HepG2 (cell line): ENCODE data around the gene RRP36. TPM values are rescaled to one million over a fixed set of nuclear protein-coding genes. Genes with fewer than 3 reads are reported as not detected.
A peak's percentile ranks its signal among the peaks of the same experiment; 100 is the strongest.

Source experiments
- DMAP1 ChIP-seq: IDR thresholded peaks from 2 replicates; pipeline ENCODE4 v1.6.1; 2016
- FLYWCH1 ChIP-seq: sonication (generic); formaldehyde crosslinking; IDR thresholded peaks from 2 replicates; pipeline ENCODE4 v1.8.1; 2023; ENCODE audit warnings: mild to moderate bottlenecking, missing genetic modification reagents
- HNF4A ChIP-seq: sonication (generic); formaldehyde crosslinking; IDR thresholded peaks from 2 replicates; pipeline ENCODE4 v1.4.0; 2020; ENCODE audit warnings: missing genetic modification reagents
- KLF11 ChIP-seq: IDR thresholded peaks from 2 replicates; pipeline ENCODE4 v1.6.1; 2016; ENCODE audit warnings: missing compliant biosample characterization
- KMT2B ChIP-seq: IDR thresholded peaks from 2 replicates; pipeline ENCODE4 v1.6.1; 2016; ENCODE audit warnings: missing genetic modification reagents, missing compliant biosample characterization
- PAXIP1 ChIP-seq: sonication (generic); formaldehyde crosslinking; conservative IDR thresholded peaks from 2 replicates; pipeline ENCODE4 v1.4.0; 2020; ENCODE audit warnings: mild to moderate bottlenecking, missing genetic modification reagents, moderate library complexity
- RAD51 ChIP-seq: fragments of 450-650 bp; IDR thresholded peaks from 2 replicates; pipeline ENCODE4 v1.6.1; 2016; ENCODE audit warnings: borderline replicate concordance
- RNF219 ChIP-seq: sonication (generic); formaldehyde crosslinking; IDR thresholded peaks from 2 replicates; pipeline ENCODE4 v1.5.0; 2020; ENCODE audit warnings: mild to moderate bottlenecking, missing genetic modification reagents
- TERF1 ChIP-seq: sonication (generic); formaldehyde crosslinking; IDR thresholded peaks from 2 replicates; pipeline ENCODE4 v1.8.0; 2022; ENCODE audit warnings: mild to moderate bottlenecking, missing genetic modification reagents, moderate library complexity
- TIGD3 ChIP-seq: sonication (generic); formaldehyde crosslinking; IDR thresholded peaks from 2 replicates; pipeline ENCODE4 v1.5.1; 2020; ENCODE audit warnings: mild to moderate bottlenecking, missing genetic modification reagents, borderline replicate concordance
- TOE1 ChIP-seq: sonication (generic); formaldehyde crosslinking; IDR thresholded peaks from 2 replicates; pipeline ENCODE4 v1.4.0; 2020; ENCODE audit warnings: mild to moderate bottlenecking, missing genetic modification reagents
- ZBTB8A ChIP-seq: sonication (generic); formaldehyde crosslinking; IDR thresholded peaks from 2 replicates; pipeline ENCODE4 v1.4.0; 2020; ENCODE audit warnings: mild to moderate bottlenecking, low read depth, missing genetic modification reagents, borderline replicate concordance
- ZFAT ChIP-seq: sonication (generic); formaldehyde crosslinking; conservative IDR thresholded peaks from 2 replicates; pipeline ENCODE4 v1.8.1; 2023; ENCODE audit warnings: missing genetic modification reagents, inconsistent platforms
- ZNF253 ChIP-seq: sonication (generic); formaldehyde crosslinking; IDR thresholded peaks from 2 replicates; pipeline ENCODE4 v1.8.0; 2022; ENCODE audit warnings: mild to moderate bottlenecking, missing genetic modification reagents, borderline replicate concordance
- ZNF33B ChIP-seq: sonication (generic); formaldehyde crosslinking; IDR thresholded peaks from 2 replicates; pipeline ENCODE4 v1.5.1; 2020; ENCODE audit warnings: mild to moderate bottlenecking, missing genetic modification reagents
- ZNF451 ChIP-seq: sonication (generic); formaldehyde crosslinking; IDR thresholded peaks from 2 replicates; pipeline ENCODE4 v1.5.0; 2020; ENCODE audit warnings: mild to moderate bottlenecking, missing genetic modification reagents
- ZNF704 ChIP-seq: sonication (generic); formaldehyde crosslinking; IDR thresholded peaks from 2 replicates; pipeline ENCODE4 v1.8.1; 2023; ENCODE audit warnings: mild to moderate bottlenecking, inconsistent platforms, moderate library complexity, missing genetic modification reagents, borderline replicate concordance
- ZNF713 ChIP-seq: sonication (generic); formaldehyde crosslinking; IDR thresholded peaks from 2 replicates; pipeline ENCODE4 v1.4.0; 2020; ENCODE audit warnings: mild to moderate bottlenecking, missing genetic modification reagents
- ZNF790 ChIP-seq: sonication (generic); formaldehyde crosslinking; IDR thresholded peaks from 2 replicates; pipeline ENCODE4 v1.8.0; 2022; ENCODE audit warnings: missing genetic modification reagents, mild to moderate bottlenecking, borderline replicate concordance
- ZNF83 ChIP-seq: sonication (generic); formaldehyde crosslinking; IDR thresholded peaks from 2 replicates; pipeline ENCODE4 v1.4.0; 2020; ENCODE audit warnings: missing genetic modification reagents, mild to moderate bottlenecking, borderline replicate concordance
- polyA plus RNA-seq, 8 experiments: library from polyadenylated mRNA; depleted of rRNA in 3 of 8; stranded (reverse) in 7 of 8; unstranded in 1 of 8; fragments of >200 nt; fragmentation: Illumina TruSeq in 4 of 8; extraction: Trizol in 4 of 8; gene quantifications; 2 replicates each; pipeline versions ENCODE4 v1.2.1 to v1.2.3, GENCODE V29; 2011 to 2016; ENCODE audit warnings: low read depth in 4 of 8, missing spikeins in 1 of 8, mixed read lengths in 1 of 8; ENCODE audit not compliant: insufficient read depth in 1 of 8
- total RNA-seq, 5 experiments: library from RNA; depleted of rRNA; stranded (reverse); fragments of >200 nt; fragmentation: Illumina TruSeq; extraction: Trizol; gene quantifications; 2 replicates each; pipeline ENCODE4 v1.2.3, GENCODE V29; 2016; ENCODE audit warnings: low read depth in 1 of 5

The RRP36 gene
- total and polyA plus RNA-seq, 2 of the 13 experiments (the other 11 are each of a cell fraction or from before 2014, with no cell fraction given): 29.5 to 144 TPM

GRCh38 chr6:43053545-43054205 lies 32.3 kb downstream of the RRP36 start, which contains the start of gene CUL7 (continued):
- peak; percentile 77 for TF ChIP-seq PAXIP1
- no peak for TF ChIP-seq ZNF33B (CRISPR knock-in tag)
- TF ChIP-seq KMT2B: peak; percentile 81
- TF ChIP-seq ZFAT (CRISPR knock-in tag): no peak
- TF ChIP-seq DMAP1 (CRISPR knock-in tag): peak; percentile 99
- no peak for TF ChIP-seq TIGD3 (CRISPR knock-in tag)
- no peak; the same call in 1 of the 2 replicates for TF ChIP-seq ZNF451 (CRISPR knock-in tag)
- peak; percentile 58; the same call in 1 of the 2 replicates for TF ChIP-seq ZNF704 (CRISPR knock-in tag)
- no peak for TF ChIP-seq TERF1
- TF ChIP-seq HNF4A (CRISPR knock-in tag): no peak; the same call in 1 of the 2 replicates
- peak; percentile 34; the same call in 1 of the 2 replicates for TF ChIP-seq FLYWCH1 (CRISPR knock-in tag)
- TF ChIP-seq KLF11: peak; percentile 95; the same call in 1 of the 2 replicates
- peak; percentile 51 for TF ChIP-seq ZNF83 (CRISPR knock-in tag)
- peak; percentile 85; the same call in 1 of the 2 replicates for TF ChIP-seq RNF219
- TF ChIP-seq ZNF253: no peak
- TF ChIP-seq ZBTB8A (CRISPR knock-in tag): peak; percentile 47; the same call in 1 of the 2 replicates
- TF ChIP-seq TOE1 (CRISPR knock-in tag): no peak; the same call in 1 of the 2 replicates
- TF ChIP-seq ZNF713 (CRISPR knock-in tag): no peak; the same call in 1 of the 2 replicates
- peak; percentile 86; the same call in 1 of the 2 replicates for TF ChIP-seq ZNF790
- no peak for TF ChIP-seq RAD51
